ENCODE measurements around the gene SMC3.
A peak's percentile ranks its signal among the peaks of the same experiment; 100 is the strongest.

DNA sequence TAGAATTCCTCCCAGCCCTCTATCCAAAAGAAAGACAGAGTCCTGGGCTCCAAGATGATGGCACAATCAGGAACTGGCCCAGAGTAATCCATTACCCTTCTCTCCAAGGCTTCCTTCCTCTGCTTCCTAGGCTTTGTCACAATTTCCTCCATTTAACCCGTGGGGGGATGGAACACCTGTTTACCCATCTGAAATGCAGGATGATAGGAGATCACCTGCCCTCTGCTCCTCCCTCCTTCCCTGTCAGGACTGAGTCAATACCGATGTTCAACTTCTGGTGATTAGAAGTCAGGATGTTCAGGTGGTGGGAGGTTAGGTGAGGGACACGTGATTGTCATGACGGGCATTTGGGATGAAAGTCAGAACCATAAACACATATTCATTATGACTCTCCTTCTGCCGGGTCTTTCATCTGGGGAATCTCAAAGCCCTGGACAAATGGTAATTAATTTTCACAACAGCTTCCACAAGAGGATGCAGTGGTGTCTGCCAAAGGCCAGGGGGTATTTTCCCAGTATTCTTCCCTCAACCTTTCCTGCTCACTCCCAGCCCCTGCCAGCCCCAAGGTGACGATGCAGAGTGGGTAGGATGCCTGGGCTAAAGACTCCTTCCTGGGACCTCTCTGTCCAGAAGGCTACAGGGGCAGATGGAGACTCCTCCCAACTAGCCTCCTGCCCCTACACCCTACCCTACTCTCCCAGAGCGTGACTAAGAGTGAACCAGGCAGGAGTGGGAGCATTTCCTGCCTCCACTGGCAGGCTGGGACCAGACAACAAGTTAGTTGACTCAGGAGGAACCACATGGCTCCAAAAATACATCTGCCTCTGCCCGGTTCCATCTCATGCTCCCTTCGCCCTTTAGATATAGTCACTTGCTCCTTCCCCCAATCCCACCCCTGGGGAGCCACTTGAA lies 41.9 kb upstream of the SMC3 start:
- TF ChIP-seq, protein P1, sequence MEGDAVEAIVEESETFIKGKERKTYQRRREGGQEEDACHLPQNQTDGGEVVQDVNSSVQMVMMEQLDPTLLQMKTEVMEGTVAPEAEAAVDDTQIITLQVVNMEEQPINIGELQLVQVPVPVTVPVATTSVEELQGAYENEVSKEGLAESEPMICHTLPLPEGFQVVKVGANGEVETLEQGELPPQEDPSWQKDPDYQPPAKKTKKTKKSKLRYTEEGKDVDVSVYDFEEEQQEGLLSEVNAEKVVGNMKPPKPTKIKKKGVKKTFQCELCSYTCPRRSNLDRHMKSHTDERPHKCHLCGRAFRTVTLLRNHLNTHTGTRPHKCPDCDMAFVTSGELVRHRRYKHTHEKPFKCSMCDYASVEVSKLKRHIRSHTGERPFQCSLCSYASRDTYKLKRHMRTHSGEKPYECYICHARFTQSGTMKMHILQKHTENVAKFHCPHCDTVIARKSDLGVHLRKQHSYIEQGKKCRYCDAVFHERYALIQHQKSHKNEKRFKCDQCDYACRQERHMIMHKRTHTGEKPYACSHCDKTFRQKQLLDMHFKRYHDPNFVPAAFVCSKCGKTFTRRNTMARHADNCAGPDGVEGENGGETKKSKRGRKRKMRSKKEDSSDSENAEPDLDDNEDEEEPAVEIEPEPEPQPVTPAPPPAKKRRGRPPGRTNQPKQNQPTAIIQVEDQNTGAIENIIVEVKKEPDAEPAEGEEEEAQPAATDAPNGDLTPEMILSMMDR (IDR thresholded peaks at IDR 0.05 in 8 of 11, conservative IDR thresholded peaks at IDR 0.05 in 3 of 11): no peak
- TF ChIP-seq POLR2A (IDR thresholded peaks at IDR 0.05) (no peak), POLR2AphosphoS5 (IDR thresholded peaks at IDR 0.05) (peak in 1 of 3 donors; percentile 4)

Data from spleen (tissue), 7 donors.